Activated naive CD8-positive, alpha-beta T cell treated with anti-CD3 and anti-CD28 coated beads for 36 hours (primary cell): Measurements from ENCODE around the gene RANBP2. TPM values are rescaled to one million over a fixed set of nuclear protein-coding genes. Genes with fewer than 3 reads are reported as not detected.
"Not testable (repeated sequence)": the region's sequence is repeated elsewhere in the genome, so short reads cannot be mapped to it uniquely, and the experiment has no call there.

Source experiments
- DNase-seq: peaks from one replicate; pipeline ENCODE4 v3.0.0; 2021
- H3K27ac Mint-ChIP-seq: one replicate; pipeline ENCODE4 v1.8.0; 2022; ENCODE audit warnings: mild to moderate bottlenecking, moderate library complexity, mixed read lengths
- H3K27me3 Mint-ChIP-seq: one replicate; pipeline ENCODE4 v1.8.0; 2022; ENCODE audit warnings: mild to moderate bottlenecking, mixed read lengths
- H3K36me3 Mint-ChIP-seq: one replicate; pipeline ENCODE4 v1.8.0; 2021; ENCODE audit warnings: mild to moderate bottlenecking, mixed read lengths
- H3K4me1 Mint-ChIP-seq: one replicate; pipeline ENCODE4 v1.8.0; 2021; ENCODE audit warnings: mixed read lengths
- H3K4me3 Mint-ChIP-seq: one replicate; pipeline ENCODE4 v1.8.0; 2022; ENCODE audit warnings: mild to moderate bottlenecking, moderate library complexity, mixed read lengths
- H3K9me3 Mint-ChIP-seq: one replicate; pipeline ENCODE4 v1.8.0; 2022; ENCODE audit warnings: mixed read lengths
- total RNA-seq, 2 experiments: library from RNA; stranded (reverse); gene quantifications; one replicate each; pipeline ENCODE4 v1.2.3, GENCODE V29; 2021

RANBP2 gene
- total RNA-seq, 2 experiments from 2014 or later: 78.5 to 81.4 TPM

DNA sequence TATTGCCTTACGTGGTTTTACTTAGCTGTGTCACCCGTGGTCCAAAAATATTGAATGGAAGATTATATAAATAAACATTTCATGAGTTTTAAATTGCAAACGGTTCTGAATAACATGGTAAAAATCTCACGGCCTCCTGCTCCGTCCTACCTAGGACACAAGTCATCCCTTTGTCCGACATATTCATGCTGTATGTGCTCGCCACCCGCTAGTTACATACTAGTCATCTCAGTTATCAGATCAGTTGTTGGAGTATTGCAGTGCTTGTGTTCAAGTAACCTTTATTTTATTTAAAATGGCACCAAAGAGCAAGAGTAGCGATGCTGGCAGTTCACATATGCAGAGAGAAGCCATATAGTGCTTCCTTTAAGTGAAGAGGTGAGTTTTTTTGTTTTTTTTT, 6.8 kb downstream of the RANBP2 start:
- H3K4me3 Mint-ChIP-seq, H3K27me3 Mint-ChIP-seq, DNase-seq, H3K9me3 Mint-ChIP-seq: not testable (repeated sequence)
- Mint-ChIP-seq H3K36me3 (peaks cover 13% of the 10 kb centered on the region), H3K27ac (peak overlapping the region; percentile 59), H3K4me1 (peaks cover 33% of the 10 kb centered on the region)

DNA sequence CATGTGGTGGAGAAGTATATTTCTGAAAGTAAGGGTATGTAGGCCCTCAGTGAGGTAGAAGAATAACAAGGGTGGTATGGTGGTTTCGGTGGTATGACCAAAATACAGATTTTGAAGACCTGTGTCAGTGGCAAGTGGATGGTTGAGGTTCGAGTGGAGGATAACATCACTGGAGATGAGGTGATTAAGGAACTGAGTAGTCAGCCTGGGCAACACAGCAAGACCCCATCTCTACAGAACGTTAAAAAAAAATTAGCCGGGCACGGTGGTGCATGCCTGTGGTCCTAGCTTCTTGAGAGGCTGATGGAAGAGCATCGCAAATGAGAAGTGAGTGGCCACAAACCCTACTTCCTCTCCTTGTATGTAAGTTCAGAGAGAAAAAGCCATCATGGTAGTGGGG, 15.4 kb downstream of the RANBP2 start:
- H3K27me3 Mint-ChIP-seq, H3K4me1 Mint-ChIP-seq, DNase-seq, H3K4me3 Mint-ChIP-seq, H3K9me3 Mint-ChIP-seq: not testable (repeated sequence)
- peaks cover 17% of the 10 kb centered on the region for H3K36me3 Mint-ChIP-seq
- H3K27ac Mint-ChIP-seq: peak overlapping the region; percentile 5

DNA sequence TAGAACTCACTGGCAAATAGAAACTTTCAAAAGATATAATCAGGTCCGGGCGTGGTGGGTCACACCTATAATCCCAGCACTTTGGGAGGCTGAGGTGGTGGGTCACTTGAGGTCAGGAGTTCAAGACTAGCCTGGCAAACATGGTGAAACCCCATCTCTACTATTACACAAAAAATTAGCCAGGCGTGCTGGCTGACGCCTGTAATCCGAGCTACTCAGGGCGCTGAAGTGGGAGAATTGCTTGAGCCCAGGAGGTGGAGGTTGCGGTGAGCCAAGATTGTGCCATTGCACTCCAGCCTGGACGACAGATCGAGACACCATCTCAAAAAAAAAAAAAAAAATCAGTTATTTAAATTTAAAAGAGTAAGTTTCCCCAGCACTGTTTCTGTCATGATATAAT, 38.7 kb downstream of the RANBP2 start:
- H3K4me1 Mint-ChIP-seq, DNase-seq, H3K9me3 Mint-ChIP-seq, H3K27ac Mint-ChIP-seq, H3K36me3 Mint-ChIP-seq, H3K27me3 Mint-ChIP-seq, H3K4me3 Mint-ChIP-seq: not testable (repeated sequence)

DNA sequence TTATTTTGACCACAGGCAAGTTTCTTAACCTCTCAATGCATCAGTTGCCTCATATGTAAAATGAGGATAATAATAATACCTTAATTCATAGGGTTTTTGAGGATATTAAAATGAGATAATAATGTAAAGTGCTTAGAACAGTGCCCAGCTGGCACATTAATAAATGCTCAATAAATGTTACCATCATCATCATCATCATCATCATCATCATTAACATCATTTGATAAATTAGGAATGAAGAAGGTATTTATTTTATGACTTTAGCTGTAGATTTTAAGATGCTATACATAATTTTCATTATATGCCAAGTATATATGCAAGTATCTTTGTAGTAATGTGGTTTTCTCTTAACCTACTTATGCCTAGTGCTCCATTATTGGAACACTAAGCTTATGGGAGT, 43.3 kb downstream of the RANBP2 start:
- H3K4me1 Mint-ChIP-seq, DNase-seq, H3K9me3 Mint-ChIP-seq, H3K27me3 Mint-ChIP-seq, H3K27ac Mint-ChIP-seq, H3K4me3 Mint-ChIP-seq: not testable (repeated sequence)
- H3K36me3 Mint-ChIP-seq: peaks cover 29% of the 10 kb centered on the region

DNA sequence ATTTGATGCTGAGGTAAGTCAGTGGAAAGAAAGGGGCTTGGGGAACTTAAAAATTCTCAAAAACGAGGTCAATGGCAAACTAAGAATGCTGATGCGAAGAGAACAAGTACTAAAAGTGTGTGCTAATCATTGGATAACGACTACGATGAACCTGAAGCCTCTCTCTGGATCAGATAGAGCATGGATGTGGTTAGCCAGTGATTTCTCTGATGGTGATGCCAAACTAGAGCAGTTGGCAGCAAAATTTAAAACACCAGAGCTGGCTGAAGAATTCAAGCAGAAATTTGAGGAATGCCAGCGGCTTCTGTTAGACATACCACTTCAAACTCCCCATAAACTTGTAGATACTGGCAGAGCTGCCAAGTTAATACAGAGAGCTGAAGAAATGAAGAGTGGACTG, 47.4 kb downstream of the RANBP2 start:
- H3K36me3 Mint-ChIP-seq: peaks cover 43% of the 10 kb centered on the region
- not testable (repeated sequence) for H3K4me3 Mint-ChIP-seq, H3K27me3 Mint-ChIP-seq, DNase-seq, H3K27ac Mint-ChIP-seq, H3K9me3 Mint-ChIP-seq, H3K4me1 Mint-ChIP-seq

DNA sequence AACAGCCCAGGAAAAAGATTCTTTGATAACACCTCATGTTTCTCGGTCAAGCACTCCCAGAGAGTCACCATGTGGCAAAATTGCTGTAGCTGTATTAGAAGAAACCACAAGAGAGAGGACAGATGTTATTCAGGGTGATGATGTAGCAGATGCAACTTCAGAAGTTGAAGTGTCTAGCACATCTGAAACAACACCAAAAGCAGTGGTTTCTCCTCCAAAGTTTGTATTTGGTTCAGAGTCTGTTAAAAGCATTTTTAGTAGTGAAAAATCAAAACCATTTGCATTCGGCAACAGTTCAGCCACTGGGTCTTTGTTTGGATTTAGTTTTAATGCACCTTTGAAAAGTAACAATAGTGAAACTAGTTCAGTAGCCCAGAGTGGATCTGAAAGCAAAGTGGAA, 48.6 kb downstream of the RANBP2 start:
- not testable (repeated sequence) for H3K9me3 Mint-ChIP-seq, H3K27me3 Mint-ChIP-seq, H3K4me1 Mint-ChIP-seq, H3K4me3 Mint-ChIP-seq, H3K27ac Mint-ChIP-seq, DNase-seq
- peaks cover 51% of the 10 kb centered on the region for H3K36me3 Mint-ChIP-seq

DNA sequence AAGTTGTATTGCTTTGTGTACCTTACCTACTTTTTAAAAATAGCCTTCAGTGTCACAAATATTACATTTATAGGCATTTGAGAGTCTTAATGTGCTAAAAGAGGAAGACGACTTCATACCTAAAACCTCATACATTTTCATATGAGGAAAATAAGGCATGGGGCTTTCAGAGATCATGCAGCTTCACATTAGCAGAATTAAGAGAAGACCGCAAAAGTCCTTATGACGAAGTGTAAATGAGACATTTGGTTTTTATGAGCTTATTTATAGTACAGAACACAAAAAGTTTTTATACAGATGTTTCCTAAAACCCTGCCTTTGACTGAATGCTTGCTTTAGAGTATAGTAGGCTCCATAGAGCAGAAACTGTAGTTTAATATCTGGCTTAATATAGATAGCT, 57.2 kb downstream of the RANBP2 start:
- no peak for DNase-seq
- H3K4me1 Mint-ChIP-seq: no peaks in the 10 kb centered on the region
- H3K4me3 Mint-ChIP-seq: no peak overlapping the region
- H3K9me3 Mint-ChIP-seq: no peaks in the 10 kb centered on the region
- H3K27ac Mint-ChIP-seq: no peak overlapping the region
- peaks cover 18% of the 10 kb centered on the region for H3K36me3 Mint-ChIP-seq
- H3K27me3 Mint-ChIP-seq: no peaks in the 10 kb centered on the region

- H3K4me3 Mint-ChIP-seq: no peak overlapping the region
- H3K9me3 Mint-ChIP-seq: no peaks in the 10 kb centered on the region
- peaks cover 14% of the 10 kb centered on the region for H3K36me3 Mint-ChIP-seq
- DNase-seq: no peak
- H3K27me3 Mint-ChIP-seq: no peaks in the 10 kb centered on the region
- no peak overlapping the region for H3K27ac Mint-ChIP-seq
- no peaks in the 10 kb centered on the region for H3K4me1 Mint-ChIP-seq
These were observed 59.6 kb downstream of the RANBP2 start for GRCh38 chr2:108778857-108779256.

- Mint-ChIP-seq H3K4me1 (peaks cover 17% of the 10 kb centered on the region), H3K9me3 (no peaks in the 10 kb centered on the region), H3K4me3 (peak overlapping the region; percentile 93), H3K27me3 (no peaks in the 10 kb centered on the region), H3K36me3 (peaks cover 24% of the 10 kb centered on the region), H3K27ac (peak overlapping the region; percentile 97)
- no peak for DNase-seq
These were observed 66.7 kb downstream of the RANBP2 start for GRCh38 chr2:108786008-108786353.

- DNase-seq: peak; percentile 94
- peaks cover 24% of the 10 kb centered on the region for H3K36me3 Mint-ChIP-seq
- H3K9me3 Mint-ChIP-seq: no peaks in the 10 kb centered on the region
- no peaks in the 10 kb centered on the region for H3K27me3 Mint-ChIP-seq
- H3K27ac Mint-ChIP-seq: peak within 1 kb of the TSS; percentile 97
- H3K4me1 Mint-ChIP-seq: peaks cover 17% of the 10 kb centered on the region
- H3K4me3 Mint-ChIP-seq: peak within 1 kb of the TSS; percentile 93
These were observed 67.3 kb downstream of the RANBP2 start, which contains the start of gene CCDC138 for GRCh38 chr2:108786354-108787215. TSS of gene CCDC138 (plus strand) at chr2:108786771. CDS start at chr2:108786823, 52 bp downstream.

- no peak for DNase-seq
- Mint-ChIP-seq H3K9me3 (no peaks in the 10 kb centered on the region), H3K27me3 (no peaks in the 10 kb centered on the region), H3K4me1 (peaks cover 17% of the 10 kb centered on the region), H3K27ac (peak overlapping the region; percentile 36), H3K4me3 (peak overlapping the region; percentile 93), H3K36me3 (peaks cover 20% of the 10 kb centered on the region)
These were observed 67.9 kb downstream of the RANBP2 start for GRCh38 chr2:108787216-108787541.

GRCh38 chr2:108803045-108803736, 83.9 kb downstream of the RANBP2 start:
- peaks cover under 1% of the 10 kb centered on the region for H3K9me3 Mint-ChIP-seq

GRCh38 chr2:108805032-108805431, 85.8 kb downstream of the RANBP2 start:
- Mint-ChIP-seq H3K36me3 (peaks cover 47% of the 10 kb centered on the region), H3K4me1 (peaks cover 4% of the 10 kb centered on the region), H3K27ac (no peak overlapping the region), H3K27me3 (no peaks in the 10 kb centered on the region), H3K9me3 (peaks cover 13% of the 10 kb centered on the region), H3K4me3 (no peak overlapping the region)
- no peak for DNase-seq

More at GRCh38 chr2:108803045-108803736, 83.9 kb downstream of the RANBP2 start:
- H3K4me1 Mint-ChIP-seq: peaks cover 4% of the 10 kb centered on the region
- DNase-seq: no peak
- H3K27me3 Mint-ChIP-seq: no peaks in the 10 kb centered on the region
- H3K36me3 Mint-ChIP-seq: peaks cover 36% of the 10 kb centered on the region
- H3K27ac Mint-ChIP-seq: no peak overlapping the region
- H3K4me3 Mint-ChIP-seq: no peak overlapping the region

- no peak for DNase-seq
- Mint-ChIP-seq H3K36me3 (peaks cover 51% of the 10 kb centered on the region), H3K27me3 (no peaks in the 10 kb centered on the region), H3K4me3 (no peak overlapping the region), H3K4me1 (peaks cover 4% of the 10 kb centered on the region), H3K27ac (no peak overlapping the region), H3K9me3 (peaks cover 15% of the 10 kb centered on the region)
These were observed 86.5 kb downstream of the RANBP2 start for GRCh38 chr2:108805782-108806181.

DNA sequence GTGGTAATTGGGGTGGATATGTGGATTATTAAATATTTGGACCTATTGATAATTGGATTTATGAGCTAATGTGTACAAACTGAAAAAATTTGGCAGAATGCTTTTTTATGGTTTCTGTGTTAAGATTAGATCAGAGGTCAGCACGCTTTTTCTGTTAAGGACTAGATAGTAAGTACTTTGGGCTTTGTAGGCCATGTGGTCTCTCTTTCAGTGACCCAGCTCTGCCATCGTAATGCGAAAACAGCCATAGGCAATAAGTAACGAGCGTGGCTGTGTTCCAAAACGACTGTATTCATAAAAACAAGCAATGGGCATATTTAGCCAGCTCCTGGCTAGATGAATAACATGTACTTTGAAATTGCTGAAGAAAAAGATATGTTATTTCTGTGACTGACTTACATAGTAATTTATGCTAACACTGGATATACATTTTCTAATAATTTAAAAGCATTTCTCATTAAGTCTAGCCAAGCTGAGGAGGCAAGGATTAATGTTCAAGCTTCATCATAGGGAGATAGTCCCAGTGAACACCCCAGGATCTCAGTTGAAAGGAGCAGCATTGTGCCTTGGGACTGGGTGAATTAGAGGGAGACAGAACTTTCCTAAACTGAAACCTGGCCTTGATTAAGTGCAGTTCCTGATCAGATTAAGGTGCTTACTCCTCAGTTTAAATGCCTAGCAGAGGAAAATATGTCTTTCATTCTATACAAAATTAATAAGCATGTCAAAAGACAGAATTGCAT, 87.3 kb downstream of the RANBP2 start:
- Mint-ChIP-seq H3K36me3 (peaks cover 55% of the 10 kb centered on the region), H3K9me3 (peaks cover 15% of the 10 kb centered on the region), H3K4me3 (no peak overlapping the region), H3K4me1 (peaks cover 4% of the 10 kb centered on the region), H3K27me3 (no peaks in the 10 kb centered on the region), H3K27ac (no peak overlapping the region)
- no peak for DNase-seq
